OCI-LY3 (cell line): Measurements from ENCODE around the gene STARD13.

Source experiments
- EZH2phosphoT487 ChIP-seq: fragments of 200-600 bp; shearing (Covaris generic); IDR thresholded peaks from 2 replicates; pipeline ENCODE4 v1.6.1; 2018; ENCODE audit warnings: antibody characterized with exemption, mixed run types, low read depth
- TF ChIP-seq, protein P1 (sequence below): fragments of 200-600, 300-600 bp; sonication (generic); IDR thresholded peaks from 2 replicates; pipeline ENCODE4 v1.5.1; 2014; ENCODE audit warnings: antibody characterized with exemption, low read length, low read depth

DNA sequence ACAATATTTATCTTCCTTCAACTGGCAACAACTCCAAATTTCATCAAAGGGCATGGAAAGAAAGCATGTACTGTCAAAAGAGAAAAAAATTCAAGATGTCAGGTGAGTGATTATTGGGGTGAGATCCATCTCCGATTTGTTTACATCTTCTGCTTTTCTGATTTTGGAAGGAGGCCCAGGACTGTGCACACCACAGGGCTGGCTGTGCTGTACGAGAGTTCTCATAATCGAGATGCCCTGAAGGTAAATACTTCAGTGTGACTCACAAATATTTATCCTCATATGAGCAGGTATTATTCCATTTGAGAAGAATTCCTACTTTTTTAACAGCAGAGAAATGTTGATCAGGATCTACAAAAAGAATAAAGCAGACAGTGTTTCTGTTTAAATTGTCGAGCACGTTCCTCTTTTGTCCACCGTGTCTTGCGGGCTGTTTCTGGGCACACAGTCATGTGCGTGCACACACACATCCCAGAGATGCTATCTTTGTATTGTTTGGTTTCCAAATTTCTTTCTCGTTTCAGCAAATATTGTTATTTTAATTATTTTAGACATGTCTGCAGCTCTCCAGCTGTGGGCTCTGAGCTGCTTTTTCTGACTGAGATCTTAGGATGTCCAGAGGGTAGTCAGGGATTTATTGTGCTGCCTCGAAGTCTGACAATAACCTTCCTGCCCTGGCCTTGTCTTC is 165.6 kb downstream of the STARD13 start:
- TF ChIP-seq, protein P1, sequence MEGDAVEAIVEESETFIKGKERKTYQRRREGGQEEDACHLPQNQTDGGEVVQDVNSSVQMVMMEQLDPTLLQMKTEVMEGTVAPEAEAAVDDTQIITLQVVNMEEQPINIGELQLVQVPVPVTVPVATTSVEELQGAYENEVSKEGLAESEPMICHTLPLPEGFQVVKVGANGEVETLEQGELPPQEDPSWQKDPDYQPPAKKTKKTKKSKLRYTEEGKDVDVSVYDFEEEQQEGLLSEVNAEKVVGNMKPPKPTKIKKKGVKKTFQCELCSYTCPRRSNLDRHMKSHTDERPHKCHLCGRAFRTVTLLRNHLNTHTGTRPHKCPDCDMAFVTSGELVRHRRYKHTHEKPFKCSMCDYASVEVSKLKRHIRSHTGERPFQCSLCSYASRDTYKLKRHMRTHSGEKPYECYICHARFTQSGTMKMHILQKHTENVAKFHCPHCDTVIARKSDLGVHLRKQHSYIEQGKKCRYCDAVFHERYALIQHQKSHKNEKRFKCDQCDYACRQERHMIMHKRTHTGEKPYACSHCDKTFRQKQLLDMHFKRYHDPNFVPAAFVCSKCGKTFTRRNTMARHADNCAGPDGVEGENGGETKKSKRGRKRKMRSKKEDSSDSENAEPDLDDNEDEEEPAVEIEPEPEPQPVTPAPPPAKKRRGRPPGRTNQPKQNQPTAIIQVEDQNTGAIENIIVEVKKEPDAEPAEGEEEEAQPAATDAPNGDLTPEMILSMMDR, result no peak
- no peak for TF ChIP-seq EZH2phosphoT487
